ENCODE results near the gene ZNF76. TPM values are rescaled to one million over a fixed set of nuclear protein-coding genes. Genes with fewer than 3 reads are reported as not detected.

The ZNF76 gene
- total and polyA plus RNA-seq, 9 of the 15 experiments (the other 6 are each of a cell fraction or from before 2014, with no cell fraction given): 1.2 to 17.8 (median 10.7) TPM

- TF ChIP-seq HBP1 (CRISPR knock-in tag; IDR thresholded peaks at IDR 0.05): peak; percentile 82; the same call in 1 of the 2 replicates
- TF ChIP-seq MED1 (CRISPR knock-in tag; IDR thresholded peaks at IDR 0.05; ENCODE audit: borderline replicate concordance): no peak
- TF ChIP-seq NR1H2 (CRISPR knock-in tag; IDR thresholded peaks at IDR 0.05): no peak
- TF ChIP-seq ZBTB7A (IDR thresholded peaks at IDR 0.05; ENCODE audit: borderline replicate concordance, control insufficient read depth, low read depth, low read length): 0 out of 2 replicates have a peak, but pooled peaks have one; percentile 41
- TF ChIP-seq BRD4 (IDR thresholded peaks at IDR 0.05): no peak
- no peak for TF ChIP-seq DEAF1 (CRISPR knock-in tag; IDR thresholded peaks at IDR 0.05)
- no peak for TF ChIP-seq CHD2 (IDR thresholded peaks at IDR 0.05; ENCODE audit: low read depth, low read length)
Measured at GRCh38 chr6:35343092-35343834, 83.7 kb downstream of the ZNF76 start (continued).

Data from K562 (cell line).